H1 (cell line): Measurements from ENCODE around the gene SMCO1. TPM values are rescaled to one million over a fixed set of nuclear protein-coding genes. Genes with fewer than 3 reads are reported as not detected.

Experiments used
- polyA plus RNA-seq, 7 experiments: library from polyadenylated mRNA; depleted of rRNA in 3 of 7; stranded (reverse) in 5 of 7; unstranded in 2 of 7; fragments of >200 nt in 5 of 7; fragments of 200-250 nt in 2 of 7; gene quantifications; 1 replicate in 5 of 7; 2 replicates in 1 of 7; 4 replicates in 1 of 7; pipeline versions ENCODE4 v1.2.1 to v1.2.3, GENCODE V29; 2011 to 2013; ENCODE audit warnings: missing spikeins in 2 of 7, mixed read lengths in 2 of 7
- small RNA-seq: library from polyadenylated mRNA; stranded (forward); fragments of <200 nt; extraction: miRNeasy Mini kit (QIAGEN cat#:217004); gene quantifications from one replicate; pipeline ENCODE3, GENCODE V24; 2013; ENCODE audit not compliant: insufficient read depth
- total RNA-seq: library from RNA; stranded (reverse); fragmentation: NEBNext Ultra II Directional; extraction: Animal tissue kit (Norgen Biotek cat#: 25700); gene quantifications from 2 replicates; pipeline ENCODE4 v1.2.1, GENCODE V29; 2021

SMCO1 gene
- total and polyA plus RNA-seq, 2 of the 8 experiments (the other 6 are each of a cell fraction or from before 2014, with no cell fraction given), result 0.03 TPM; not detected in 1

Small RNA genes lying within 50 kb of the gene (small RNA-seq; reads per million reads assigned to genes)
- not detected for gene RPS29P3

Other genes with a start within 250 kb of the SMCO1 start
- gene PCYT1A, start 227.6 kb downstream of the SMCO1 start, total RNA-seq, result 30.2 and 31.8 TPM in 2 replicates
- gene PCYT1A, start 227.6 kb downstream of the SMCO1 start, polyA plus RNA-seq (2011; rRNA removed), result 17.5 and 19.9 TPM in 2 replicates
- 9.7 and 10.9 TPM in 2 replicates for gene DYNLT2B, start 197.1 kb downstream of the SMCO1 start, total RNA-seq
- gene DYNLT2B, start 197.1 kb downstream of the SMCO1 start, polyA plus RNA-seq (2011; rRNA removed), result 15.6 and 22.2 TPM in 2 replicates
- gene TM4SF19, start 177.0 kb downstream of the SMCO1 start, total RNA-seq, result not detected in 2 replicates
- gene TM4SF19, start 177.0 kb downstream of the SMCO1 start, polyA plus RNA-seq (2011; rRNA removed), result not detected in 2 replicates
- 109 and 122 TPM in 2 replicates for gene UBXN7, start 82.9 kb downstream of the SMCO1 start, total RNA-seq
- gene UBXN7, start 82.9 kb downstream of the SMCO1 start, polyA plus RNA-seq (2011; rRNA removed), result 16.4 and 18.5 TPM in 2 replicates
- gene RNF168, start 11.6 kb downstream of the SMCO1 start, total RNA-seq, result 62.9 and 63.5 TPM in 2 replicates
- gene RNF168, start 11.6 kb downstream of the SMCO1 start, polyA plus RNA-seq (2011; rRNA removed), result 6.3 and 8.1 TPM in 2 replicates
- 17.9 and 18.8 TPM in 2 replicates for gene WDR53, start 53.2 kb upstream of the SMCO1 start, total RNA-seq
- 4.7 and 7.4 TPM in 2 replicates for gene WDR53, start 53.2 kb upstream of the SMCO1 start, polyA plus RNA-seq (2011; rRNA removed)
- 18.0 and 19.4 TPM in 2 replicates for gene FBXO45, start 53.3 kb upstream of the SMCO1 start, total RNA-seq
- 3.4 and 5.2 TPM in 2 replicates for gene FBXO45, start 53.3 kb upstream of the SMCO1 start, polyA plus RNA-seq (2011; rRNA removed)
- 5.1 and 5.3 TPM in 2 replicates for gene NRROS, start 124.3 kb upstream of the SMCO1 start, total RNA-seq
- 6.8 and 7.3 TPM in 2 replicates for gene NRROS, start 124.3 kb upstream of the SMCO1 start, polyA plus RNA-seq (2011; rRNA removed)
- 1.3 and 1.6 TPM in 2 replicates for gene CEP19, start 196.9 kb upstream of the SMCO1 start, total RNA-seq
- 0.52 and 0.95 TPM in 2 replicates for gene CEP19, start 196.9 kb upstream of the SMCO1 start, polyA plus RNA-seq (2011; rRNA removed)
- 14.7 and 14.9 TPM in 2 replicates for gene PIGX, start 197.0 kb upstream of the SMCO1 start, total RNA-seq
- gene PIGX, start 197.0 kb upstream of the SMCO1 start, polyA plus RNA-seq (2011; rRNA removed), result 5.0 and 7.0 TPM in 2 replicates
- 60.5 and 62.8 TPM in 2 replicates for gene PAK2, start 224.5 kb upstream of the SMCO1 start, total RNA-seq
- gene PAK2, start 224.5 kb upstream of the SMCO1 start, polyA plus RNA-seq (2011; rRNA removed), result 8.5 and 13.1 TPM in 2 replicates